WTC11 (cell line): Measurements from ENCODE around the gene NR5A1. TPM values are rescaled to one million over a fixed set of nuclear protein-coding genes. Genes with fewer than 3 reads are reported as not detected.

Experiments
- ATAC-seq: fragments of 200-7000 bp; cut with Tn5 transposase; 2 replicates; pipeline ENCODE4 v1.10.0; 2021; ENCODE audit warnings: mild to moderate bottlenecking, moderate library complexity
- CTCF ChIA-PET: fragments of 300-600 bp; sonication (Branson Sonifier 250); formaldehyde crosslinking; loops from one replicate; lab custom pipeline; 2021; ENCODE audit warnings: antibody characterized with exemption; lab: Charles Lee
- POLR2A ChIA-PET: fragments of 350-600 bp; sonication (Branson Sonifier 250); formaldehyde crosslinking; loops from one replicate; lab custom pipeline; 2021; ENCODE audit warnings: antibody characterized with exemption; lab: Charles Lee
- DNase-seq: peaks from one replicate; pipeline ENCODE4 v3.0.0; 2021; ENCODE audit warnings: low spot score
- H3K27ac Mint-ChIP-seq: 2 replicates; pipeline ENCODE4 v1.8.0; 2021; ENCODE audit warnings: mixed read lengths
- H3K27me3 Mint-ChIP-seq: 2 replicates; pipeline ENCODE4 v1.8.0; 2021; ENCODE audit warnings: low read depth, mild to moderate bottlenecking, moderate library complexity, mixed read lengths
- H3K36me3 Mint-ChIP-seq: 2 replicates; pipeline ENCODE4 v1.8.0; 2021; ENCODE audit warnings: mixed read lengths
- H3K4me1 Mint-ChIP-seq: 2 replicates; pipeline ENCODE4 v1.8.0; 2022; ENCODE audit warnings: mixed read lengths
- H3K4me3 Mint-ChIP-seq: 2 replicates; pipeline ENCODE4 v1.8.0; 2021; ENCODE audit warnings: mild to moderate bottlenecking, moderate library complexity, mixed read lengths
- H3K9me3 Mint-ChIP-seq: 2 replicates; pipeline ENCODE4 v1.8.0; 2021; ENCODE audit warnings: mixed read lengths
- EMX1 ChIP-seq: fragments of 250-450 bp; sonication (Bioruptor Pico); IDR thresholded peaks from 2 replicates; pipeline ENCODE4 v1.8.0; 2021; ENCODE audit warnings: mild to moderate bottlenecking
- GABPB1 ChIP-seq: sonication (generic); formaldehyde crosslinking; IDR thresholded peaks from 2 replicates; pipeline ENCODE4 v1.8.1; 2023; ENCODE audit warnings: mild to moderate bottlenecking, missing genetic modification reagents
- GRHL2 ChIP-seq: fragments of 250-450 bp; sonication (Bioruptor Pico); IDR thresholded peaks from 2 replicates; pipeline ENCODE4 v1.8.0; 2022; ENCODE audit warnings: mild to moderate bottlenecking, moderate library complexity; ENCODE audit not compliant: insufficient replicate concordance, severe bottlenecking
- NFYB ChIP-seq: sonication (generic); formaldehyde crosslinking; conservative IDR thresholded peaks from 2 replicates; pipeline ENCODE4 v1.8.0; 2022; ENCODE audit warnings: low read depth, missing genetic modification reagents
- NR1H2 ChIP-seq: sonication (generic); formaldehyde crosslinking; IDR thresholded peaks from 2 replicates; pipeline ENCODE4 v1.9.0; 2021; ENCODE audit warnings: mild to moderate bottlenecking, moderate library complexity, missing genetic modification reagents
- NR2C2 ChIP-seq: sonication (generic); formaldehyde crosslinking; IDR thresholded peaks from 2 replicates; pipeline ENCODE4 v1.8.0; 2022; ENCODE audit warnings: mild to moderate bottlenecking, missing genetic modification reagents
- NR3C1 ChIP-seq: sonication (generic); formaldehyde crosslinking; conservative IDR thresholded peaks from 2 replicates; pipeline ENCODE4 v1.8.1; 2023; ENCODE audit warnings: low read depth, mild to moderate bottlenecking, missing genetic modification reagents
- OVOL2 ChIP-seq: fragments of 250-450 bp; sonication (Bioruptor Pico); IDR thresholded peaks from 2 replicates; pipeline ENCODE4 v1.9.0; 2021; ENCODE audit warnings: mild to moderate bottlenecking, borderline replicate concordance
- ZBTB21 ChIP-seq: sonication (generic); formaldehyde crosslinking; IDR thresholded peaks from 2 replicates; pipeline ENCODE4 v1.8.1; 2023; ENCODE audit warnings: mild to moderate bottlenecking, missing genetic modification reagents, borderline replicate concordance
- ZNF263 ChIP-seq: sonication (generic); formaldehyde crosslinking; IDR thresholded peaks from 2 replicates; pipeline ENCODE4 v1.8.1; 2022; ENCODE audit warnings: low read depth, mild to moderate bottlenecking, moderate library complexity, missing genetic modification reagents
- total RNA-seq: library from RNA; stranded (reverse); gene quantifications from 3 replicates; pipeline ENCODE4 v1.2.3, GENCODE V29; 2021
- TF ChIP-seq, protein P1 (sequence below): sonication (generic); formaldehyde crosslinking; IDR thresholded peaks from 2 replicates; pipeline ENCODE4 v1.8.0; 2022; ENCODE audit warnings: mild to moderate bottlenecking, missing genetic modification reagents
- TF ChIP-seq, protein P2 (sequence below): sonication (generic); formaldehyde crosslinking; IDR thresholded peaks from 2 replicates; pipeline ENCODE4 v1.8.0; 2023; ENCODE audit warnings: missing genetic modification reagents
- TF ChIP-seq, protein P3 (sequence below): sonication (generic); formaldehyde crosslinking; IDR thresholded peaks from 2 replicates; pipeline ENCODE4 v1.8.0; 2022; ENCODE audit warnings: mild to moderate bottlenecking, missing genetic modification reagents
- TF ChIP-seq, protein P4 (sequence below): sonication (generic); formaldehyde crosslinking; IDR thresholded peaks from 2 replicates; pipeline ENCODE4 v1.8.1; 2022; ENCODE audit warnings: mild to moderate bottlenecking, moderate library complexity, missing genetic modification reagents
- TF ChIP-seq, protein P5 (sequence below): sonication (generic); formaldehyde crosslinking; IDR thresholded peaks from 2 replicates; pipeline ENCODE4 v1.8.0; 2022; ENCODE audit warnings: mild to moderate bottlenecking, missing genetic modification reagents
- TF ChIP-seq, protein P6 (sequence below): sonication (generic); formaldehyde crosslinking; IDR thresholded peaks from 2 replicates; pipeline ENCODE4 v1.8.1; 2022; ENCODE audit warnings: missing genetic modification reagents, borderline replicate concordance
- TF ChIP-seq, protein P7 (sequence below): sonication (generic); formaldehyde crosslinking; IDR thresholded peaks from 2 replicates; pipeline ENCODE4 v1.8.0; 2023; ENCODE audit warnings: mild to moderate bottlenecking, missing genetic modification reagents
- TF ChIP-seq, protein P8 (sequence below): fragments of 250-450 bp; sonication (Bioruptor Pico); IDR thresholded peaks from 2 replicates; pipeline ENCODE4 v1.8.0; 2021; ENCODE audit warnings: mild to moderate bottlenecking
- TF ChIP-seq, protein P9 (sequence below): sonication (generic); formaldehyde crosslinking; IDR thresholded peaks from 2 replicates; pipeline ENCODE4 v1.8.1; 2022; ENCODE audit warnings: mild to moderate bottlenecking, missing genetic modification reagents, moderate library complexity, borderline replicate concordance

NR5A1 gene
- total RNA-seq, 1 experiment from 2014 or later, result 0.77 TPM

DNA sequence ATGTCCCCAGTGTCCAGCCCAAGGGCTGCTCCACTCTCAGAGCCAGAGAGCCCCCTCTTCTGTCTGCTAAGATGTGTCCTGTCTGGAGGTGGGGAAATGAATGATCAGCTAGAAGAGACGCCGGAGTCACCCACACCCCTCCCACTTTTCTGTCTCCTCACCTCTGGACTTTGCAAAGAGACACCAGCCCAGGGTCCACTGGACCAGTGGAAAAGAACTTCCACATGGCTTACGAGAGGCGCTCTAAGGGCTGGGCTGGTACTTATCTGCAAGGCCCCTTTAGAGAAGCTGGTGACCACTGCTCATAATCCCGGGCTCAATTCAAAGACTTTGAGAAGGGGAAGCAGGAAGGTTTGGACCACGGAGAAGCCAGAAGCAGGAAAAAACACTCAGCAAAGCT, 9.2 kb downstream of the NR5A1 start:
- no peaks in the 10 kb centered on the region for H3K9me3 Mint-ChIP-seq
- DNase-seq (no peak), ATAC-seq (no peak)
- ChIA-PET CTCF (interaction anchor here (0.9 to 1.3 kb wide), 5 partner anchors 11 to 355 kb away, joined by 3 to 5 read pairs (median 3); partner anchors contain the start of gene WDR38), POLR2A (no interaction called here)
- TF ChIP-seq OVOL2 (CRISPR knock-in tag), result no peak
- TF ChIP-seq NR3C1 (CRISPR knock-in tag), result no peak
- TF ChIP-seq, protein P1, sequence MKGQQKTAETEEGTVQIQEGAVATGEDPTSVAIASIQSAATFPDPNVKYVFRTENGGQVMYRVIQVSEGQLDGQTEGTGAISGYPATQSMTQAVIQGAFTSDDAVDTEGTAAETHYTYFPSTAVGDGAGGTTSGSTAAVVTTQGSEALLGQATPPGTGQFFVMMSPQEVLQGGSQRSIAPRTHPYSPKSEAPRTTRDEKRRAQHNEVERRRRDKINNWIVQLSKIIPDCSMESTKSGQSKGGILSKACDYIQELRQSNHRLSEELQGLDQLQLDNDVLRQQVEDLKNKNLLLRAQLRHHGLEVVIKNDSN, result no peak
- TF ChIP-seq, protein P2, sequence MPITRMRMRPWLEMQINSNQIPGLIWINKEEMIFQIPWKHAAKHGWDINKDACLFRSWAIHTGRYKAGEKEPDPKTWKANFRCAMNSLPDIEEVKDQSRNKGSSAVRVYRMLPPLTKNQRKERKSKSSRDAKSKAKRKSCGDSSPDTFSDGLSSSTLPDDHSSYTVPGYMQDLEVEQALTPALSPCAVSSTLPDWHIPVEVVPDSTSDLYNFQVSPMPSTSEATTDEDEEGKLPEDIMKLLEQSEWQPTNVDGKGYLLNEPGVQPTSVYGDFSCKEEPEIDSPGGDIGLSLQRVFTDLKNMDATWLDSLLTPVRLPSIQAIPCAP (CRISPR knock-in tag), result no peak
- TF ChIP-seq, protein P3, sequence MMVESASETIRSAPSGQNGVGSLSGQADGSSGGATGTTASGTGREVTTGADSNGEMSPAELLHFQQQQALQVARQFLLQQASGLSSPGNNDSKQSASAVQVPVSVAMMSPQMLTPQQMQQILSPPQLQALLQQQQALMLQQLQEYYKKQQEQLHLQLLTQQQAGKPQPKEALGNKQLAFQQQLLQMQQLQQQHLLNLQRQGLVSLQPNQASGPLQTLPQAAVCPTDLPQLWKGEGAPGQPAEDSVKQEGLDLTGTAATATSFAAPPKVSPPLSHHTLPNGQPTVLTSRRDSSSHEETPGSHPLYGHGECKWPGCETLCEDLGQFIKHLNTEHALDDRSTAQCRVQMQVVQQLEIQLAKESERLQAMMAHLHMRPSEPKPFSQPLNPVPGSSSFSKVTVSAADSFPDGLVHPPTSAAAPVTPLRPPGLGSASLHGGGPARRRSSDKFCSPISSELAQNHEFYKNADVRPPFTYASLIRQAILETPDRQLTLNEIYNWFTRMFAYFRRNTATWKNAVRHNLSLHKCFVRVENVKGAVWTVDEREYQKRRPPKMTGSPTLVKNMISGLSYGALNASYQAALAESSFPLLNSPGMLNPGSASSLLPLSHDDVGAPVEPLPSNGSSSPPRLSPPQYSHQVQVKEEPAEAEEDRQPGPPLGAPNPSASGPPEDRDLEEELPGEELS (CRISPR knock-in tag), result no peak
- TF ChIP-seq, protein P4, sequence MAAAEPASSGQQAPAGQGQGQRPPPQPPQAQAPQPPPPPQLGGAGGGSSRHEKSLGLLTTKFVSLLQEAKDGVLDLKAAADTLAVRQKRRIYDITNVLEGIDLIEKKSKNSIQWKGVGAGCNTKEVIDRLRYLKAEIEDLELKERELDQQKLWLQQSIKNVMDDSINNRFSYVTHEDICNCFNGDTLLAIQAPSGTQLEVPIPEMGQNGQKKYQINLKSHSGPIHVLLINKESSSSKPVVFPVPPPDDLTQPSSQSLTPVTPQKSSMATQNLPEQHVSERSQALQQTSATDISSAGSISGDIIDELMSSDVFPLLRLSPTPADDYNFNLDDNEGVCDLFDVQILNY (CRISPR knock-in tag), result no peak
- TF ChIP-seq, protein P5, sequence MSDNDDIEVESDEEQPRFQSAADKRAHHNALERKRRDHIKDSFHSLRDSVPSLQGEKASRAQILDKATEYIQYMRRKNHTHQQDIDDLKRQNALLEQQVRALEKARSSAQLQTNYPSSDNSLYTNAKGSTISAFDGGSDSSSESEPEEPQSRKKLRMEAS (CRISPR knock-in tag), result no peak
- TF ChIP-seq EMX1, result no peak
- TF ChIP-seq NR1H2 (CRISPR knock-in tag), result no peak
- TF ChIP-seq ZBTB21 (CRISPR knock-in tag), result no peak
- TF ChIP-seq, protein P6, sequence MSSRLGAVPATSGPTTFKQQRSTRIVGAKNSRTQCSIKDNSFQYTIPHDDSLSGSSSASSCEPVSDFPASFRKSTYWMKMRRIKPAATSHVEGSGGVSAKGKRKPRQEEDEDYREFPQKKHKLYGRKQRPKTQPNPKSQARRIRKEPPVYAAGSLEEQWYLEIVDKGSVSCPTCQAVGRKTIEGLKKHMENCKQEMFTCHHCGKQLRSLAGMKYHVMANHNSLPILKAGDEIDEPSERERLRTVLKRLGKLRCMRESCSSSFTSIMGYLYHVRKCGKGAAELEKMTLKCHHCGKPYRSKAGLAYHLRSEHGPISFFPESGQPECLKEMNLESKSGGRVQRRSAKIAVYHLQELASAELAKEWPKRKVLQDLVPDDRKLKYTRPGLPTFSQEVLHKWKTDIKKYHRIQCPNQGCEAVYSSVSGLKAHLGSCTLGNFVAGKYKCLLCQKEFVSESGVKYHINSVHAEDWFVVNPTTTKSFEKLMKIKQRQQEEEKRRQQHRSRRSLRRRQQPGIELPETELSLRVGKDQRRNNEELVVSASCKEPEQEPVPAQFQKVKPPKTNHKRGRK (CRISPR knock-in tag), result no peak
- no peak for TF ChIP-seq NR2C2
- TF ChIP-seq, protein P7, sequence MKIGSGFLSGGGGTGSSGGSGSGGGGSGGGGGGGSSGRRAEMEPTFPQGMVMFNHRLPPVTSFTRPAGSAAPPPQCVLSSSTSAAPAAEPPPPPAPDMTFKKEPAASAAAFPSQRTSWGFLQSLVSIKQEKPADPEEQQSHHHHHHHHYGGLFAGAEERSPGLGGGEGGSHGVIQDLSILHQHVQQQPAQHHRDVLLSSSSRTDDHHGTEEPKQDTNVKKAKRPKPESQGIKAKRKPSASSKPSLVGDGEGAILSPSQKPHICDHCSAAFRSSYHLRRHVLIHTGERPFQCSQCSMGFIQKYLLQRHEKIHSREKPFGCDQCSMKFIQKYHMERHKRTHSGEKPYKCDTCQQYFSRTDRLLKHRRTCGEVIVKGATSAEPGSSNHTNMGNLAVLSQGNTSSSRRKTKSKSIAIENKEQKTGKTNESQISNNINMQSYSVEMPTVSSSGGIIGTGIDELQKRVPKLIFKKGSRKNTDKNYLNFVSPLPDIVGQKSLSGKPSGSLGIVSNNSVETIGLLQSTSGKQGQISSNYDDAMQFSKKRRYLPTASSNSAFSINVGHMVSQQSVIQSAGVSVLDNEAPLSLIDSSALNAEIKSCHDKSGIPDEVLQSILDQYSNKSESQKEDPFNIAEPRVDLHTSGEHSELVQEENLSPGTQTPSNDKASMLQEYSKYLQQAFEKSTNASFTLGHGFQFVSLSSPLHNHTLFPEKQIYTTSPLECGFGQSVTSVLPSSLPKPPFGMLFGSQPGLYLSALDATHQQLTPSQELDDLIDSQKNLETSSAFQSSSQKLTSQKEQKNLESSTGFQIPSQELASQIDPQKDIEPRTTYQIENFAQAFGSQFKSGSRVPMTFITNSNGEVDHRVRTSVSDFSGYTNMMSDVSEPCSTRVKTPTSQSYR, result no peak
- TF ChIP-seq GABPB1 (CRISPR knock-in tag), result no peak
- no peak for TF ChIP-seq NFYB
- no peak for TF ChIP-seq GRHL2
- TF ChIP-seq, protein P8, sequence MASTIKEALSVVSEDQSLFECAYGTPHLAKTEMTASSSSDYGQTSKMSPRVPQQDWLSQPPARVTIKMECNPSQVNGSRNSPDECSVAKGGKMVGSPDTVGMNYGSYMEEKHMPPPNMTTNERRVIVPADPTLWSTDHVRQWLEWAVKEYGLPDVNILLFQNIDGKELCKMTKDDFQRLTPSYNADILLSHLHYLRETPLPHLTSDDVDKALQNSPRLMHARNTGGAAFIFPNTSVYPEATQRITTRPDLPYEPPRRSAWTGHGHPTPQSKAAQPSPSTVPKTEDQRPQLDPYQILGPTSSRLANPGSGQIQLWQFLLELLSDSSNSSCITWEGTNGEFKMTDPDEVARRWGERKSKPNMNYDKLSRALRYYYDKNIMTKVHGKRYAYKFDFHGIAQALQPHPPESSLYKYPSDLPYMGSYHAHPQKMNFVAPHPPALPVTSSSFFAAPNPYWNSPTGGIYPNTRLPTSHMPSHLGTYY (CRISPR knock-in tag), result no peak
- TF ChIP-seq, protein P9, sequence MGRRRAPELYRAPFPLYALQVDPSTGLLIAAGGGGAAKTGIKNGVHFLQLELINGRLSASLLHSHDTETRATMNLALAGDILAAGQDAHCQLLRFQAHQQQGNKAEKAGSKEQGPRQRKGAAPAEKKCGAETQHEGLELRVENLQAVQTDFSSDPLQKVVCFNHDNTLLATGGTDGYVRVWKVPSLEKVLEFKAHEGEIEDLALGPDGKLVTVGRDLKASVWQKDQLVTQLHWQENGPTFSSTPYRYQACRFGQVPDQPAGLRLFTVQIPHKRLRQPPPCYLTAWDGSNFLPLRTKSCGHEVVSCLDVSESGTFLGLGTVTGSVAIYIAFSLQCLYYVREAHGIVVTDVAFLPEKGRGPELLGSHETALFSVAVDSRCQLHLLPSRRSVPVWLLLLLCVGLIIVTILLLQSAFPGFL (CRISPR knock-in tag), result no peak
- TF ChIP-seq ZNF263 (CRISPR knock-in tag), result no peak
- peaks cover 27% of the 10 kb centered on the region for H3K27me3 Mint-ChIP-seq
- H3K4me3 Mint-ChIP-seq, result no peak overlapping the region
- no peak overlapping the region for H3K27ac Mint-ChIP-seq
- no peaks in the 10 kb centered on the region for H3K36me3 Mint-ChIP-seq
- peaks cover 3% of the 10 kb centered on the region; the same call in 1 of the 2 replicates for H3K4me1 Mint-ChIP-seq
